AG04450 (cell line): ENCODE measurements around the gene PRKAR2B. TPM values are rescaled to one million over a fixed set of nuclear protein-coding genes. Genes with fewer than 3 reads are reported as not detected.

Source experiments
- CTCF ChIA-PET: fragments of 300-600, 350-600 bp; formaldehyde crosslinking; extraction: SDS; loops from one replicate; lab custom pipeline; 2022; ENCODE audit warnings: antibody characterized with exemption, inconsistent platforms; lab: Charles Lee
- POLR2A ChIA-PET: fragments of 350-600 bp; formaldehyde crosslinking; extraction: SDS; loops from one replicate; lab custom pipeline; 2021; ENCODE audit warnings: antibody characterized with exemption, inconsistent platforms; lab: Yijun Ruan, JAX
- DNase-seq: peaks from one replicate; pipeline ENCODE4 v3.0.0-alpha.2; 2011; ENCODE audit warnings: low read depth, low spot score
- H3K27ac ChIP-seq: one replicate; pipeline ENCODE4 v1.5.1; 2012; ENCODE audit warnings: low read depth, low read length, control low read depth
- H3K27me3 ChIP-seq: one replicate; pipeline ENCODE4 v1.6.0; 2012; ENCODE audit warnings: low read length; ENCODE audit not compliant: control insufficient read depth, insufficient read depth
- H3K4me3 ChIP-seq: 2 replicates; pipeline ENCODE4 v1.5.1; 2011; ENCODE audit warnings: mild to moderate bottlenecking, low read depth, low read length, control low read depth
- H3K9me3 ChIP-seq: 2 replicates; pipeline ENCODE4 v1.5.1; 2012; ENCODE audit warnings: low read length; ENCODE audit not compliant: control insufficient read depth, insufficient read depth
- CTCF ChIP-seq: IDR thresholded peaks from 2 replicates; pipeline ENCODE4 v1.5.1; 2011; ENCODE audit warnings: low read depth, low read length, control low read depth, inconsistent platforms
- polyA plus RNA-seq: library from polyadenylated mRNA; depleted of rRNA; stranded (reverse); fragments of >200 nt; gene quantifications from 2 replicates; pipeline ENCODE4 v1.2.3, GENCODE V29; 2011

PRKAR2B gene
- polyA plus RNA-seq, 1 experiment = 13.0 TPM

GRCh38 chr7:107069457-107069856, 25.0 kb downstream of the PRKAR2B start:
- no peak for TF ChIP-seq CTCF
- no peak for DNase-seq
- no peak overlapping the region for H3K4me3 ChIP-seq
- H3K27ac ChIP-seq = no peak overlapping the region
- no peaks in the 10 kb centered on the region for H3K9me3 ChIP-seq
- no peaks in the 10 kb centered on the region for H3K27me3 ChIP-seq
- POLR2A ChIA-PET = no interaction called here
- CTCF ChIA-PET = no interaction called here

- ChIA-PET CTCF (interaction anchor here (0.5 kb wide), 1 partner anchor 1088 kb away, joined by 3 read pairs; no protein-coding TSS in a partner anchor), POLR2A (no interaction called here)
- no peak for DNase-seq
- H3K4me3 ChIP-seq = no peak overlapping the region
- no peaks in the 10 kb centered on the region for H3K27me3 ChIP-seq
- no peak for TF ChIP-seq CTCF
- H3K27ac ChIP-seq = no peak overlapping the region
- H3K9me3 ChIP-seq = no peaks in the 10 kb centered on the region
Measured at GRCh38 chr7:107070710-107071109, 26.2 kb downstream of the PRKAR2B start.

GRCh38 chr7:107071129-107071528, 26.6 kb downstream of the PRKAR2B start:
- H3K4me3 ChIP-seq = no peak overlapping the region
- ChIA-PET POLR2A (no interaction called here), CTCF (interaction anchor here (0.5 kb wide), 1 partner anchor 1089 kb away, joined by 3 read pairs; no protein-coding TSS in a partner anchor)
- no peak for TF ChIP-seq CTCF
- H3K9me3 ChIP-seq = no peaks in the 10 kb centered on the region
- no peaks in the 10 kb centered on the region for H3K27me3 ChIP-seq
- H3K27ac ChIP-seq = no peak overlapping the region
- no peak for DNase-seq

- Histone ChIP-seq H3K4me3 (no peak overlapping the region), H3K9me3 (no peaks in the 10 kb centered on the region), H3K27me3 (no peaks in the 10 kb centered on the region), H3K27ac (no peak overlapping the region)
- ChIA-PET CTCF (no interaction called here), POLR2A (no interaction called here)
- DNase-seq = no peak
- TF ChIP-seq CTCF = no peak
Measured at GRCh38 chr7:107072133-107072532, 27.6 kb downstream of the PRKAR2B start.

- TF ChIP-seq CTCF = no peak
- ChIA-PET POLR2A (no interaction called here), CTCF (no interaction called here)
- Histone ChIP-seq H3K27me3 (no peaks in the 10 kb centered on the region), H3K9me3 (no peaks in the 10 kb centered on the region), H3K27ac (no peak overlapping the region), H3K4me3 (no peak overlapping the region)
- no peak for DNase-seq
Measured at GRCh38 chr7:107075863-107076574, 31.5 kb downstream of the PRKAR2B start.
